Measurements from ENCODE around the gene EPB41L4A.
"Not testable (repeated sequence)": the region's sequence is repeated elsewhere in the genome, so short reads cannot be mapped to it uniquely, and the experiment has no call there.

EPB41L4A gene

GRCh38 chr5:112248623-112249022 is 170.5 kb downstream of the EPB41L4A start:
- DNase-seq, result no peak

- no peak for DNase-seq
Observed at GRCh38 chr5:112247960-112248359, 171.1 kb downstream of the EPB41L4A start.

GRCh38 chr5:112245656-112246055 is 173.4 kb downstream of the EPB41L4A start:
- no peak for DNase-seq

GRCh38 chr5:112239996-112240395 is 179.1 kb downstream of the EPB41L4A start:
- DNase-seq, result no peak

- no peak for DNase-seq
Observed at GRCh38 chr5:112238473-112238872, 180.6 kb downstream of the EPB41L4A start.

- no peak for DNase-seq
Observed at GRCh38 chr5:112237456-112237855, 181.6 kb downstream of the EPB41L4A start.

GRCh38 chr5:112234000-112234399 is 185.1 kb downstream of the EPB41L4A start:
- DNase-seq, result no peak

GRCh38 chr5:112232667-112233066 is 186.4 kb downstream of the EPB41L4A start:
- DNase-seq, result no peak

GRCh38 chr5:112230606-112231005 is 188.5 kb downstream of the EPB41L4A start:
- no peak for DNase-seq

- no peak for DNase-seq
Observed at GRCh38 chr5:112228667-112229066, 190.4 kb downstream of the EPB41L4A start.

- DNase-seq, result no peak
Observed at GRCh38 chr5:112227911-112228631, 191.0 kb downstream of the EPB41L4A start.

- DNase-seq, result no peak
Observed at GRCh38 chr5:112226215-112226614, 192.9 kb downstream of the EPB41L4A start.

GRCh38 chr5:112222997-112223396 is 196.1 kb downstream of the EPB41L4A start:
- DNase-seq, result not testable (repeated sequence)

- DNase-seq, result no peak
Observed at GRCh38 chr5:112221128-112221527, 197.9 kb downstream of the EPB41L4A start.

GRCh38 chr5:112219000-112219399 is 200.1 kb downstream of the EPB41L4A start:
- DNase-seq, result no peak

GRCh38 chr5:112217843-112218579 is 201.1 kb downstream of the EPB41L4A start:
- no peak for DNase-seq

GRCh38 chr5:112216140-112216539 is 202.9 kb downstream of the EPB41L4A start:
- DNase-seq, result no peak

- peak; percentile 12 for DNase-seq
Observed at GRCh38 chr5:112210430-112211005, 208.6 kb downstream of the EPB41L4A start.

GRCh38 chr5:112208699-112209615 is 210.1 kb downstream of the EPB41L4A start:
- no peak for DNase-seq

GRCh38 chr5:112208195-112208594 is 210.9 kb downstream of the EPB41L4A start:
- DNase-seq, result not testable (repeated sequence)

GRCh38 chr5:112205846-112206245 is 213.2 kb downstream of the EPB41L4A start:
- DNase-seq, result no peak

GRCh38 chr5:112203229-112203628 is 215.8 kb downstream of the EPB41L4A start:
- DNase-seq, result no peak

GRCh38 chr5:112202694-112203093 is 216.4 kb downstream of the EPB41L4A start:
- no peak for DNase-seq
